Stimulated activated naive CD8-positive, alpha-beta T cell treated with anti-CD3 and anti-CD28 coated beads, Interleukin-15, Interleukin-2, amounts not matched to agents 100 ng/mL and 50 ng/mL, for 24 hours (primary cell): Measurements from ENCODE around the gene TGM5.

Experiments
- H3K27ac Mint-ChIP-seq: one replicate; pipeline ENCODE4 v1.8.0; 2021; ENCODE audit warnings: mild to moderate bottlenecking, mixed read lengths
- H3K27me3 Mint-ChIP-seq: one replicate; pipeline ENCODE4 v1.8.0; 2021; ENCODE audit warnings: mixed read lengths
- H3K36me3 Mint-ChIP-seq: one replicate; pipeline ENCODE4 v1.8.0; 2021; ENCODE audit warnings: low read depth, mixed read lengths
- H3K4me1 Mint-ChIP-seq: one replicate; pipeline ENCODE4 v1.8.0; 2021; ENCODE audit warnings: low read depth, mixed read lengths
- H3K4me3 Mint-ChIP-seq: one replicate; pipeline ENCODE4 v1.8.0; 2021; ENCODE audit warnings: mild to moderate bottlenecking, mixed read lengths
- H3K9me3 Mint-ChIP-seq: one replicate; pipeline ENCODE4 v1.8.0; 2021; ENCODE audit warnings: mixed read lengths

The TGM5 gene

DNA sequence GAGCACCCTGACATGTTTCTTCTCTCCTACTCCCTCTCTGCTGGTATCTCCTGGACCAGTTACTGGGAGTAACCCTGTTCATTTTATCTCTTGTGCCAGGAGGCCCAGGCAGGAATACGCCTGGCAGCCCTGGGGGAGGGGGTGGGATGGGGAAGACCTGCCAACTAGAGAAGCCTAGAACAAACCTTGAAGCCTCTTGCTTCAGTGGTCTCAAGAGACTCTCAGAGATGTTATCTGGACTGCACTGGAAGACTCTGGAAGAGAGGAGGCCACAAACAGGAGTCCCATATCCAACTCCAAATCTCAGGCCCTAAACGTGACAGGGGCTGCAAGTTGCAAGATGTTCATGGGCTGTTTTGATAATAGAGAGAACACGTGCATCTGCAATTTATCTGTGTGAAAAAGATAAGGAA is 45.7 kb downstream of the TGM5 start, which contains the start of gene EPB42:
TSS of gene EPB42 (minus strand) at position 28 of the 413 bp plus-strand sequence. CDS start 193 bp downstream, outside the sequence.
- H3K4me1 Mint-ChIP-seq: peaks cover 7% of the 10 kb centered on the region
- no peaks in the 10 kb centered on the region for H3K36me3 Mint-ChIP-seq
- no peak within 1 kb of the TSS for H3K27ac Mint-ChIP-seq

DNA sequence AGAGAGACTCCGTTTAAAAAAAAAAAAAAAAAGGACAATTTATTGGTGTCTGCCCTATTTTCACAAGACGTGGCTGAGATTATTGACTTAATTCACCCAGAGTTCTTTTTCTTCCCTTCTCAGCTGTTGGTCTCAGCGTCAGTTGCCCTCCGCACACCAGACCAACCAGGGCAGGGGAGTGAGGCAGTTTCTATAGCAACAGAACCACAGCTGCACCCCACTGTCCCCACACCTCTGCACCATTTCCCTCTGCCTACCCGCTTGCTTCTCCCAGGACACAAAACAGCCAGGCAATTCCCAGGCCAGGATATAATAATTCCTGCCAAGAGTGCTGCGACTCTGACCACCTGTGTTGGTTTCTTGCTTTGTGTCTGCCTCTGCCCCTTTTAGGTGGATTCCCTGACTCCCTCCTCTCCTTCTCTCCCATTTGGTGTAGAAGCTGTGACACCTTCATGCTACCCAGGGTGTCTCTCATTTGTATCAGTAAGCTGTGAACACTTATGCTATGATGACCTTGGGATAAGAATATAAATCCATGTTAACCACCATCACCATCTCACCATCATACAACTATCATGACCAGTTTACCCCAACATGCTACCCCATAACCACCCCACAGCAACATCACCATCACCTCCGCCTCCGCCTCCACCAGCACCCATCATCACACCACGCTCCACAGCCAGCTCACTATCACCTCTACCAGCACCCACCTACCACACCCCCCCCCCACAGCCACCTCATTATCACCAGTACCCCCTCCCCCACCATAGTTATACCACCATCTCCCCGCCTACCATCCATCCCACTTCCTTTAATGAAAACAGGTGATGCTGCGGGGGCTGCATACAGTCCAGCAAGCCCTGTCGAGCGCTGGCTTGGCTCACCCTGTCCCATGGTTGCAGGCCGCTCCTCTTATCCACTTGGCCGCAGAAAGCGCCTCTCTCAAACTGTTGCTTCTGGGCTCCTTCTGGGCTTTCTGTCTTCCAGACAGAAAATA is 46.5 kb downstream of the TGM5 start:
- Mint-ChIP-seq H3K27ac (no peak overlapping the region), H3K4me3 (no peak overlapping the region), H3K27me3 (no peaks in the 10 kb centered on the region), H3K4me1 (no peaks in the 10 kb centered on the region), H3K9me3 (no peaks in the 10 kb centered on the region), H3K36me3 (no peaks in the 10 kb centered on the region)

More for the DNA sequence above, 45.7 kb downstream of the TGM5 start, which contains the start of gene EPB42:
- no peaks in the 10 kb centered on the region for H3K9me3 Mint-ChIP-seq
- H3K27me3 Mint-ChIP-seq: peaks cover 5% of the 10 kb centered on the region
- no peak within 1 kb of the TSS for H3K4me3 Mint-ChIP-seq

DNA sequence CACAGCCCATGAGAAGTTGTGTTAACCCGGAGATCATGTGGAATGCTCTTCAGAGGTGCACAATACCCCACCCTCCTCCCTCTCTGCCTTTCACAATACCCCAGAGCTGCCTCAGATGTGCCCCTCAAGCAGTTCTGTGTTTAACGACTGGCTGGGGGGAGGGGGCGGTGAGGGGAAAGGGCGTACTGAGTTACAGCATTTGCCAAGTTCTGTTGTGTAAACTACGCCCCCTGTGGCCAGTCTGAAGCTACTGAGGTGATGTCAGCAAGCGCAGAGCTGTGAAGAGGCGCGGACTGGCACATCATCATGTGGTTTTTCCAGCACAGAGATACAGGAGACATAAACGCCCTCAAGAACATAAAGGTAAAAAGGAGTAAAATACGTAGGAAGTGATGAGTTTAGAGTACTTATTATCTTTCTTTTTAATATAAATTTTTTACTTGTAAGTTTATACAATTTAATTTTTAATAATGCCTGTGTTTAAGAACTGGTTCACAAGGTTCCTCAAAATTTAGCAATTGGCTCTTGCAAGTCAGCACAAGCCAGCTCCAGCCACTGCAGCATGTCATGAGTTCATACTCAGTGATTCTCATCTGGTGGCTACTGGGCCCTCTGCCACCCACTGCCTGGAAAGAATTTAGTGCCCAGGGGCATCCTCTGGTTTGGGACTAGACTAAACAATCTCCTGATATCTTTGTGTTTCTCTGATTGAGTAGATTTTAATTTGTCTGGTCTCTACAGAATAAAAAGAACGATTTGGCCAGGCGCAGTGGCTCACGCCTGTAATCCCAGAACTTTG is 47.6 kb downstream of the TGM5 start:
- no peaks in the 10 kb centered on the region for H3K4me1 Mint-ChIP-seq
- no peak overlapping the region for H3K4me3 Mint-ChIP-seq
- no peaks in the 10 kb centered on the region for H3K9me3 Mint-ChIP-seq
- H3K36me3 Mint-ChIP-seq: no peaks in the 10 kb centered on the region
- no peak overlapping the region for H3K27ac Mint-ChIP-seq
- no peaks in the 10 kb centered on the region for H3K27me3 Mint-ChIP-seq

DNA sequence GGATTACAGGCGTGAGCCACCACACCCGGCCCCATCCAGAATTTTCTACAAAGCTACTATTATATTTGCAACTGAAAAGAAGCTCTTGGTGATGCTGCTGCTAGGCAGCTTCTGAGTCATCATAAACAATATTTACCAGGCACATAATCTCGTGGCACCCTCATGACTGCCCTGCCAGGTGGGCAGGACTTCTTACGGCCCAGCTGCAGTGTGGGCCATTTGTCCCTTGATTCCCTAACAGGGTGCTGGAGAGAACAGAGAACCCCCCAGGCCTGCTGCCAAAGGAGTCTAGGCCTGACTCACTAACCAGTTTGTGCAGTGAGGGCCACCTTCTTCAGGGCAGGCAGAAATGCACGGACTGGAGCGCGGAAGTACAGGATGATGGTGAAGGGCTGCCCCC is 50.8 kb downstream of the TGM5 start:
- Mint-ChIP-seq H3K36me3 (no peaks in the 10 kb centered on the region), H3K4me3 (no peak overlapping the region), H3K27me3 (no peaks in the 10 kb centered on the region), H3K27ac (no peak overlapping the region), H3K4me1 (no peaks in the 10 kb centered on the region), H3K9me3 (no peaks in the 10 kb centered on the region)

DNA sequence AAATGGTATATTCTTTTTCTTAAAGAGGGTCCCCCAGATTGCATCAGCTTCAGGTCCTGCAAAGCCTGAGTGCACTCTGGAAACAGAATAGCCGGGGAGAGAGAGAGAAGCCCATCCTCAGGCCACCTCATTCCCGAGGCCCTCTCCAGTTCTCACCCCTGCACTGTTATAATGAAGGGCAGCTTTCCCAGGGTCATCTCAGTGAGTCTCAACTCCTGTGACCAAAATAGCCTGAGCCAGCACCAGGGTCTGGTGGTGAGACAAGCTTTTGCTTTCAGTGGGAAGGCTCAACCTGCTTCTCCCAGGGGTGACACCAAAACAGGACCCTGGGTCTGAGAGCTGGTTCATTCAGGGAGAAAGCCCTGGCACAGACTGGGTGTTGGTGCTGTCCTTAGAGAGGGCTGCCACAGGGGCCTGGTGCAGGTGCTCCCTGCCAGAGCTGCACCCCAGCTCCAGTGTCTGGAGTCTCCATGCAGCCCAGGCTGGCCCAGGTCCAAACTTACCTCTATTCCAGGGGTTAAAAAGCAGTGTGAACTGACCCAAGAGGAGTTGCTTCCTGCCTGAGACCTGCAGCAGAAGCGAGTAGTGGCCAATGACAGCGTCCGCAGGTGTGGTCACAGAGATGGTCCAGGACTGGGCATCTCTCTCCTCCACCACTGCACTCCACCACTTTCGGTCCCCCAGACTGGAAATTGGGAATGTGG is 52.0 kb downstream of the TGM5 start:
- Mint-ChIP-seq H3K4me1 (no peaks in the 10 kb centered on the region), H3K27me3 (peaks cover under 1% of the 10 kb centered on the region), H3K36me3 (no peaks in the 10 kb centered on the region), H3K27ac (no peak overlapping the region), H3K4me3 (no peak overlapping the region), H3K9me3 (no peaks in the 10 kb centered on the region)

DNA sequence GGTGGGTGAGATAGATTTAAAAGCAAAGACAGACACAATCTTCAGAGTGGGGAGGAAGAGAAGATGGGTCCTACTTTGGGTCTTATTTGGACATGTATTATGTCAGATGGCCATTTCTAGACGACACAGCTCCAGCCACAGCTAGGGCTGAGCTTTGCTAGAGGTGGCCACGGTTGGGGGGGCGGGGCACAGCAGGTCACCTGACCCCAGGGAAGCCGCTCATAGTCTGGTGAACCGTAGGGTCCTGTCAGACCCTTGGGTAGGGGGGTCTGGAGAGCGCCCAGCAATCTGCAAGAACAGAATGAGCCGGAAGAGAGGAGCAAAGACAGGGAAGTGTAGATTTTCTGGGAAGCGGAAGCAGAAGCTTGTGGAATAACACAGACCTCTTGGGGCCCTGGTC is 52.6 kb downstream of the TGM5 start:
- H3K36me3 Mint-ChIP-seq: no peaks in the 10 kb centered on the region
- H3K27ac Mint-ChIP-seq: no peak overlapping the region
- H3K9me3 Mint-ChIP-seq: no peaks in the 10 kb centered on the region
- H3K27me3 Mint-ChIP-seq: peaks cover 4% of the 10 kb centered on the region
- no peak overlapping the region for H3K4me3 Mint-ChIP-seq
- H3K4me1 Mint-ChIP-seq: no peaks in the 10 kb centered on the region

DNA sequence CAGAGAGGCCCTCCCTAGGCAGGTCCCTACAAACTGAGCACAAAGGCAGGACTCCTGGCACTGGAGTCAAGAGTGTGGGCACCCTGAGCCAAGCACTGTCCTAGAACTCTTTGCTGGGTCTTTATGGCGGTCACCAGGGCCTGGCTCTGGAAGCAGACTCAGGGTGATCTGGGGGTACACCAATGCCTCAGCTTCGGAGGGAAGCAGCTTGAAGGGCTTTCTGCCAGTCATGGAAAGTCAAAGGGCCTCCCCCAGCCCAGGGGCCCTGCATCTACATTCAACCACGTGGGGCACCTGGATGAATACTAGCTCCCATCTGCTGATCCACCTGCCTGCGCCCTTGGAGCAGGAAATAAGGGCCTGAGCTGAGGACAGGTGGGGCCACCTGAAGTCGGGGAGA is 53.3 kb downstream of the TGM5 start:
- Mint-ChIP-seq H3K27ac (no peak overlapping the region), H3K27me3 (peaks cover 4% of the 10 kb centered on the region)

DNA sequence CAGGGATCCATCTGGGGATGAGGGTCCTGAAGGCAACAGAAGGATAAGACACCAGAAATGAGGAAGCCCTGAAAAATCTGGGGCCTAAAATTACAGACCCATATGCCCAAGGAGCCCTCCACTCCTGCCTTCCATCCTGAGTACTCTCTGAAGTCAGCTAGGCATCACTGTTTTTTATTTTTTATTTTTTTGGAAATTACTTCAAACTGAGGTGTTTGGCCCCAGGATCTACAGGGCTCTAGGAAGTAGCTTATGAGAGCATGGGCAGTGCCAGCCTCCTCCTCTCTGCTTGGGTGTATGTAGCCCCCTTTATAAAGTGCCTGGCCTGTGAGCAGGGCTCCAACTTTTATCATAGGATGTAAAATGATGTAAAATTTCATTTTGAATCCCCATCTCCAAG is 53.8 kb downstream of the TGM5 start:
- Mint-ChIP-seq H3K4me1 (no peaks in the 10 kb centered on the region), H3K27ac (no peak overlapping the region), H3K27me3 (peaks cover 4% of the 10 kb centered on the region), H3K9me3 (no peaks in the 10 kb centered on the region), H3K4me3 (no peak overlapping the region), H3K36me3 (no peaks in the 10 kb centered on the region)

More for the DNA sequence above, 53.3 kb downstream of the TGM5 start:
- Mint-ChIP-seq H3K4me3 (no peak overlapping the region), H3K4me1 (no peaks in the 10 kb centered on the region), H3K9me3 (no peaks in the 10 kb centered on the region), H3K36me3 (no peaks in the 10 kb centered on the region)

DNA sequence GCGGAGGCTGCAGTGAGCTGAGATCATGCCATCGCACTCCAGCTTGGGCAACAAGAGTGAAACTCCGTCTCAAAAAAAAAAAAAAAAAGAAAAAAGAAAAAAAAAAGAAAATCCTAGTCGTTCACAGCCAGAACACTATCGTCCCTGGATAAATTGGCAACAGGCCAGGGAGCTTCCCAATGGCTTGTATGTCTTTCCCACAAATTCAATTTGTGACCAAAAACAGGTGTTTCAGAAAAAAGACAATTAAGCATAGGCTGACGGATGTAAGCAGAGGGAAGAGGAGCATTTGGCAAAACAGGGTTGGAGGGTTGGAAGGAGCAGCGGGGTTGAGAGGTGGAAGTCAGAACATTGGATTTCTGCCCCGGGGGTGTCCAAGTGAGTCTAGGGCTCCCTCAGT is 54.4 kb downstream of the TGM5 start:
- H3K4me1 Mint-ChIP-seq: no peaks in the 10 kb centered on the region
- no peak overlapping the region for H3K27ac Mint-ChIP-seq
- no peak overlapping the region for H3K4me3 Mint-ChIP-seq
- H3K27me3 Mint-ChIP-seq: peaks cover 4% of the 10 kb centered on the region
- H3K9me3 Mint-ChIP-seq: no peaks in the 10 kb centered on the region
- no peaks in the 10 kb centered on the region for H3K36me3 Mint-ChIP-seq

DNA sequence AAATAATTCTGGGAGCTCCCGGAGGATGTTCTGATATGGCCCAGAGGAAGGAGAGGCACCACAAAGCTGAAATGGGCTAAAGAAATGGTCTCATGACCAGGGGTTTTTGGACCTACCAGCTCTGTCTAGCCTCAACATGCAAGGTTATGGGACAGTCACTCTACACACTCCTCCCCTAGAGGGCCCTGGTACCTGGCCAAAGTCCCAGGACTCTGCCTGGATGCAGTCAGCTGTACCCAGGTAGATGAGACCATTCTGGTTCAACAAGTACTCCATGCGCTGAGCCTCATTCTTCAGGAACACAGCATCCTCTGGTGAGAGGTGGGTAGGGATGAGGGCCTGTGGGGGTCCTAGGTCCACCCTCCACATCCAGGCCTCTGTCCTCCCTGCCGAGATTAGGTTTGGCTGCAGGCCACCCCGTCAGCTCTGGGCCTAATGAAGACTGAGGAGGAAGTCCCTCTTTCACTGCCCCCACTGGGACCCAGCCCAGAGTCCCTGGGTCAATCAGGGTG is 55.4 kb downstream of the TGM5 start:
- Mint-ChIP-seq H3K36me3 (no peaks in the 10 kb centered on the region), H3K4me1 (no peaks in the 10 kb centered on the region), H3K27ac (no peak overlapping the region), H3K27me3 (peaks cover 4% of the 10 kb centered on the region), H3K9me3 (no peaks in the 10 kb centered on the region), H3K4me3 (no peak overlapping the region)

DNA sequence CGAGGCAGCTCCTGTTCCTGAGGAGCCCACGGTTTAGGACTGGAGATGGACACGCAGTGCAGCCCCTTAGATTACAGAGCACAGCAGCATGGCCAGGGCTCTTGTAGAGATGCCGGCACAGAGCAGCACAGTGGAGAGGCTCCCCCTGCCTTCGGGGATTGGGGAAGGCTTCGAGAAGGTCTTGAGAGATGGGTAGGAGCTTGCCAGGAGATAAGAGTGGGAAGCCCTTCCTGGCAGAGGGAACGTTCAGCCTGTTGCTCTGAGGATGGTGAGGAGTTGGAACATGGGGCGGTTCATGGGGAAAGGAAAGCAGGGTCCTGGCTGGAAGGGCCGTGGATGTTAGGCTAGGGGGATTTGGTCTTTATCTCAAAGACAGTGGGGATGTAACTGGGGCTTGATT is 55.9 kb downstream of the TGM5 start:
- Mint-ChIP-seq H3K27me3 (peaks cover 4% of the 10 kb centered on the region), H3K4me1 (no peaks in the 10 kb centered on the region), H3K36me3 (no peaks in the 10 kb centered on the region), H3K9me3 (no peaks in the 10 kb centered on the region), H3K4me3 (no peak overlapping the region), H3K27ac (no peak overlapping the region)

DNA sequence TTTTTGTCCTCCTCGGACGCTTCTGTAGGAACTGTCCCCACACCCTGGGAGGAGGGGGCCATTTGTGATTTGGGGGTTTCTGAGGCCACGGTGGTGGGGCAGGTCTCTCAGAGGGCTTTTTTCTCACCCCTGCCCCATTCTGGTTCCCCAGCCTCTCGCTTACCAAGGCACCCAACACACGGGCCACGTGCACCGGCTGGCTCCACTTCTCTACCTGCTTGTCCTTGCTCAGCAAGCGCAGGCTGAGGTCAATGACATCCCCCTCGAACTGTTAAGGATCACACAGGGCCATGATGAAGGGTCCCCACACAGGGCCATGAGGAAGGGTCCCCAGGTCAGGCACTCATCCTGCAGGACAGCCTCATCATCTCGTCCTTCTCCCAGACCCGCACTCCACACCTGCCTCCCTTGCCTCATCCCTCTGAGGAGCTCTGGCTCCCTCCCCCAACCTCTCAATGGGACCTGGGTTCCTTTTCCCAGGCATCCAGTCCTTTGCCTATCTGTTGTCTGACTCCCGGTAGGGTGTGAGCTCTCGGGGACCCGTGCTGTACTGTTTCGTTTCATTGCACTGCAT is 56.5 kb downstream of the TGM5 start:
- peaks cover 4% of the 10 kb centered on the region for H3K27me3 Mint-ChIP-seq
- H3K27ac Mint-ChIP-seq: no peak overlapping the region
- H3K9me3 Mint-ChIP-seq: no peaks in the 10 kb centered on the region
- no peaks in the 10 kb centered on the region for H3K4me1 Mint-ChIP-seq
- no peaks in the 10 kb centered on the region for H3K36me3 Mint-ChIP-seq
- H3K4me3 Mint-ChIP-seq: no peak overlapping the region

DNA sequence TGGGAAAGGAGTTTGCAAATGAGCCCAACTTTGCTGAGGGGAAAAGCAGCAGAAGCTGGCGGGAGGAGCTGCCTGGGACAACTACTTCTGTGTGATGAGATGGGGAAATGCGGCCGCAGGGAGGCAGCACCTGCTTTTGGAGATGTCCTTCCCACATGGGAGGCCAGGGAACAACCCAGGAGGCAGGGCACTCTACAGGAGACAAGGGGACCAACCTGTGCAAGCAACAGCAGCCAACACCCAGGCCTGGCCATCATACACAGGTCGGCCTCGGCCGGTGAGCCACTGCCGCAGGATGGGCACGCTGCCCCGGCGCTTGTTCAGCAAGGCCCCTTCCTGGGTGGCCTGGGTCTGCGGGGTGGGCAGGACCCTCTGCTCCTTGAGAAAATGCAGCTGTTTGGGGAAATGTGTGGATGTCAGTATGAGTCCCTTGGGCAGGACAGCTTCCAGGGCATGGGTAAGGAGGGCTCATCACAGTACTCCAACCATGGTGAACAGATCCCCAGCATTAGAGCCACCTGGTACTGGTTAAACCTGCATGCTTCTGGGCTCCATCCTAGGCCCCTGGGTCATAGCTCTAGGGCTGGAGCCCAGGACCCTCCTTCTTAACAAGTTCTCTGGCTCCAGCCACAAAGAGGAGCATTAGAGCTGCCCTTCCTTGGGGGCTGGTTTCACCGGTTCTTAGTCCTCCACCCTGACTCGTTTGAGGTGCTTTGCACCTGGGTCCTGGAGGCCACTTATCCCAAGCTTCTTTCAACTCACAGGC is 57.5 kb downstream of the TGM5 start:
- Mint-ChIP-seq H3K36me3 (no peaks in the 10 kb centered on the region), H3K27ac (no peak overlapping the region), H3K4me3 (no peak overlapping the region), H3K4me1 (peaks cover 4% of the 10 kb centered on the region), H3K27me3 (peaks cover 4% of the 10 kb centered on the region), H3K9me3 (no peaks in the 10 kb centered on the region)
